Adrenal gland (tissue), 12 donors: ENCODE data around the gene ZNF518A. TPM values are rescaled to one million over a fixed set of nuclear protein-coding genes. Genes with fewer than 3 reads are reported as not detected.

Source experiments
- DNase-seq, 7 donors: peaks; one replicate each; pipeline ENCODE4 v3.0.0-alpha.2; 2019 to 2020
- H3K27ac ChIP-seq, 5 donors: fragments of 200-600 bp; sonication (generic) in 4 of 5; 1 replicate in 3 of 5; 2 replicates in 2 of 5; pipeline versions ENCODE4 v1.5.1 to v1.8.0; 2016 to 2020; ENCODE audit warnings: mild to moderate bottlenecking in 1 of 5
- H3K27me3 ChIP-seq: fragments of 200-600 bp; 2 replicates; pipeline ENCODE4 v1.8.0; 2021
- H3K36me3 ChIP-seq, 2 donors: fragments of 200-600 bp; replicated peaks in 1 of 2; 1 replicate in 1 of 2; 2 replicates in 1 of 2; pipeline versions ENCODE4 v1.5.1 to v1.8.0; 2018 to 2022
- H3K4me1 ChIP-seq, 2 donors: fragments of 200-600 bp; replicated peaks in 1 of 2; 1 replicate in 1 of 2; 2 replicates in 1 of 2; pipeline versions ENCODE4 v1.5.1 to v1.8.0; 2018 to 2021
- H3K4me3 ChIP-seq, 4 donors: fragments of 200-600 bp; sonication (generic) in 3 of 4; one replicate each; pipeline ENCODE4 v1.5.1; 2016 to 2018
- H3K9me3 ChIP-seq, 3 donors: fragments of 200-600 bp; sonication (generic) in 1 of 3; replicated peaks in 1 of 3; 1 replicate in 2 of 3; 2 replicates in 1 of 3; pipeline versions ENCODE4 v1.5.1 to v1.8.0; 2016 to 2021
- CTCF ChIP-seq, 6 experiments: fragments of 450-650 bp in 4 of 6; fragments of 200-600 bp in 2 of 6; sonication (generic) in 1 of 6; IDR thresholded peaks; 1 replicate in 5 of 6; 2 replicates in 1 of 6; pipeline versions ENCODE4 v1.5.1 to v1.8.0; 2016 to 2021; ENCODE audit warnings: antibody characterized with exemption in 6 of 6, mild to moderate bottlenecking in 2 of 6, moderate library complexity in 1 of 6
- POLR2A ChIP-seq, 2 donors: fragments of 450-650 bp; IDR thresholded peaks; one replicate each; pipeline ENCODE4 v1.6.1; 2017; ENCODE audit warnings: antibody characterized with exemption in 2 of 2, mild to moderate bottlenecking in 2 of 2, moderate library complexity in 1 of 2
- WGBS, 4 donors: extraction: QIAGEN DNeasy Blood & Tissue Kit in 2 of 4; methylation state at CpG; one replicate each; pipeline versions ENCODE4 v1.1.5 to v1.1.7; 2013 to 2017; 5-methylcytosine and 5-hydroxymethylcytosine counted together
- intact Hi-C, 2 donors: fragments of 100-400 bp; cut with DNase I; formaldehyde crosslinking; loops; one replicate each; pipeline versions ENCODE4 v1.14.1 to v1.15.0; 2022 to 2023
- polyA plus RNA-seq, 3 donors: library from polyadenylated mRNA; stranded (reverse); fragments of 200-250 nt in 2 of 3; fragments of 350-450 nt in 1 of 3; fragmentation: Illumina TruSeq in 1 of 3; extraction: RNeasy Lipid Tissue Mini Kit (QIAGEN cat#74804) in 1 of 3; gene quantifications; one replicate each; pipeline ENCODE4 v1.2.3, GENCODE V29; 2013 to 2014
- total RNA-seq, 9 donors: library from RNA; depleted of rRNA in 4 of 9; stranded (reverse); fragments of >200 nt in 4 of 9; fragments of 120-200 nt in 1 of 9; fragmentation: NEBNext Ultra II Directional in 1 of 9; extraction: Animal tissue kit (Norgen Biotek cat#: 25700) in 1 of 9; gene quantifications; one replicate each; pipeline versions ENCODE4 v1.1.0 to v1.2.4, GENCODE V29; 2013 to 2023
- donor health status: healthy with polysubstance abuse.
- donor health status: Bipolar disorder and iron deficiency.
- donor health status: DM: yes; HTN: yes; CAD: no.
- donor health status: DM: no; HTN: no; CAD: no.
- donor health status: DM: no; HTN: no; CAD: no.
- donor health status: DM: yes; HTN: yes; CAD: no.

The ZNF518A gene
- total and polyA plus RNA-seq, 12 donors, result 6.3 to 56.0 (median 13.9) TPM

- no peak overlapping the region for H3K4me3 ChIP-seq
- intact Hi-C loops, result no loop called here
- TF ChIP-seq CTCF (IDR thresholded peaks at IDR 0.05) (no peak), POLR2A (IDR thresholded peaks at IDR 0.05) (no peak)
- H3K27me3 ChIP-seq, result no peaks in the 10 kb centered on the region
- no peak overlapping the region for H3K27ac ChIP-seq
- no peaks in the 10 kb centered on the region for H3K36me3 ChIP-seq
- peaks cover 0 to 35% (median 25%) of the 10 kb centered on the region in 3 donors for H3K9me3 ChIP-seq
- H3K4me1 ChIP-seq, result no peaks in the 10 kb centered on the region
- no peak for DNase-seq
Measured at GRCh38 chr10:96170230-96170629, 40.1 kb downstream of the ZNF518A start.

- WGBS, 4 donors, result 91 to 98% (median 93%) methylated on average over 1 of the region's 1 CpG
- no peak for TF ChIP-seq CTCF (IDR thresholded peaks at IDR 0.05)
- no peak for TF ChIP-seq POLR2A (IDR thresholded peaks at IDR 0.05)
- no peak overlapping the region for H3K4me3 ChIP-seq
- H3K27ac ChIP-seq, result no peak overlapping the region
- no peaks in the 10 kb centered on the region for H3K27me3 ChIP-seq
- no peaks in the 10 kb centered on the region for H3K4me1 ChIP-seq
- intact Hi-C loops, result no loop called here
- peaks cover 0 to 35% (median 33%) of the 10 kb centered on the region in 3 donors for H3K9me3 ChIP-seq
- no peak for DNase-seq
- no peaks in the 10 kb centered on the region for H3K36me3 ChIP-seq
Measured at GRCh38 chr10:96172666-96173065, 42.6 kb downstream of the ZNF518A start.

- intact Hi-C loops, result no loop called here
- no peak for TF ChIP-seq POLR2A (IDR thresholded peaks at IDR 0.05)
- no peak for TF ChIP-seq CTCF (IDR thresholded peaks at IDR 0.05)
- H3K9me3 ChIP-seq, result peaks cover 0 to 20% (median 11%) of the 10 kb centered on the region in 3 donors
- H3K36me3 ChIP-seq, result no peaks in the 10 kb centered on the region
- H3K4me1 ChIP-seq, result no peaks in the 10 kb centered on the region
- no peak overlapping the region for H3K27ac ChIP-seq
- DNase-seq, result no peak
- 95 to 100% (median 99%) methylated on average over 1 of the region's 1 CpG for WGBS, 4 donors
- no peaks in the 10 kb centered on the region for H3K27me3 ChIP-seq
- no peak overlapping the region for H3K4me3 ChIP-seq
Measured at GRCh38 chr10:96176985-96177384, 46.9 kb downstream of the ZNF518A start.

- no peak for TF ChIP-seq POLR2A (IDR thresholded peaks at IDR 0.05)
- no peak for TF ChIP-seq CTCF (IDR thresholded peaks at IDR 0.05)
- Histone ChIP-seq H3K9me3 (no peaks in the 10 kb centered on the region), H3K4me1 (no peaks in the 10 kb centered on the region), H3K36me3 (no peaks in the 10 kb centered on the region), H3K4me3 (no peak overlapping the region), H3K27me3 (no peaks in the 10 kb centered on the region), H3K27ac (no peak overlapping the region)
- WGBS, 4 donors, result 75 to 85% (median 81%) methylated on average over 2 of the region's 2 CpGs
- DNase-seq, result no peak
- intact Hi-C loops, result no loop called here
Measured at GRCh38 chr10:96188421-96188820, 58.3 kb downstream of the ZNF518A start.
